ENCODE results near the gene ATP11C.
A peak's percentile ranks its signal among the peaks of the same experiment; 100 is the strongest.

ATP11C gene

GRCh38 chrX:139802048-139802447, 130.8 kb downstream of the ATP11C start:
- no peak for DNase-seq

DNA sequence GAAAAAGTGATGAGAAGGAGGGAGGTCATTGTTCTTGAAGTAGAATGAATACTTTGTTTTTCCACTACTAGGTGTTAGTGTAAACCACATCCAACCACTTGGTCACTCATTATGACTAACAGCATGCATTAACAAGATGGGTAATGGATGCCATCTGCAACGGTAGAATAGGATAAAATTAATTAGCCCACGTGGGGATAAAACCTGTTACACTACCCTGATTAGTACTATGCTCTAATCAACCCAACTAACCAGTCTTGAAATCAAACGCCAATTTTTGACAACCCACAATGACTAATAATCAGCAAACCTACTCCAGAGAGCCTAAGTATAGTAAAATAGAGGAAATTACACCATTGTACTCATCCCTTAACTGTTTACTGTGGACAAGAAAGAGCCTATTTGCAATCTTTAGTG, 131.4 kb downstream of the ATP11C start:
- DNase-seq = no peak

- no peak for DNase-seq
Measured at GRCh38 chrX:139798701-139799100, 134.2 kb downstream of the ATP11C start.

DNA sequence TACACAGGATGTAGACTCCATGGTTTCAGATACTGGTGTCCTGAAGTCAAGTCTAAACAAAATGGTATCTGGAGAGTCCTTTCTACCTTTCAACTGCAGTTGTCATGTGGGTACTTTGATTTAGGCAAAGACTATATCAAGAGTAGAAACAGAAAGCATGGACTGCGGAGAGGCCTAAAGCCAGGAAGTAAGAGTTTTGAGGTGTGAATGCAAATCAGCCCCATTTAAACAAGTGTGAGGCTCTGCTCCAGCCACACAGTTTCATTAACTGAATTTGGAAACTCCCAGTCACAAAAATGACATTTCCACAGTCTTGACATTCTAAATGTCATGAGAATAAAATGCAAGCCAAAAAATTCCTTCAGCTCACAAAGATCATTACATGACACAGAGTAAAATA, 137.7 kb downstream of the ATP11C start:
- DNase-seq = no peak

- no peak for DNase-seq
Measured at GRCh38 chrX:139787601-139788000, 145.3 kb downstream of the ATP11C start.

DNA sequence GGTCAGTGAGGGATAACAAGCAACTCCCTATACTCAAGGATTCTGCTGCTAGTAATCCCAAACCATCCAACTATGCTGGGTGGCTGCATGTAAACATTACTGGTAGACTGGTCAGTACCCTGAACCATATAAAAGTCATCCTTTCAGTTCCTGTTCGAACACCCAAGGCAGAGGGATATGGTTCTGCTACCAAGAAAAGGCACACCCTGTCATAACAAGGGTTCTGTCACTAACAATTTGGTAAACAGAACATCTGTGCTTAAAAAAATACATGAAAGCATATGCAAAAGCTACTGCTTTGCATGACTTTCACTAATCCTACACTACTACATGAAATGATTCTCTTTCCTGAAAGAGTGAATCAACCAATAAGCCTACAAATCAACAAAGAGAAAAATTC, 148.0 kb downstream of the ATP11C start:
- DNase-seq = no peak

DNA sequence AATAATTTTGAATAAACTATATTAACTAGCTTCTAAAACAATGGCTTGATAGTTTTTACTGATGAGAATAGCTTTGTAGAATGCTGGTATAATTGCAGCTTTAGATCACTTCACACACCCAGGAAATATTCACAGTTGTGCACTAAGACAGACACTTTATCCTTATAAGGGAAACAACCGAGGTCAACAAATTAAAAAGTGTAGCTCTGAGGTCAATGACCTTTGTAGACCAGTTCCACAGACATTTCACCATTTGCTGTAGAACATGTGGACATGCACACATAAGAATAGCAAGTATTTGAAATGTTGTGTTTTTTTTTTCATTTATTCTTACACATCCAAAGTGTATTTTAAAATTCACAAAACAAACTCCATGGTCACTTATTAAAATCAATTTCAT, 148.9 kb downstream of the ATP11C start:
- no peak for DNase-seq

DNA sequence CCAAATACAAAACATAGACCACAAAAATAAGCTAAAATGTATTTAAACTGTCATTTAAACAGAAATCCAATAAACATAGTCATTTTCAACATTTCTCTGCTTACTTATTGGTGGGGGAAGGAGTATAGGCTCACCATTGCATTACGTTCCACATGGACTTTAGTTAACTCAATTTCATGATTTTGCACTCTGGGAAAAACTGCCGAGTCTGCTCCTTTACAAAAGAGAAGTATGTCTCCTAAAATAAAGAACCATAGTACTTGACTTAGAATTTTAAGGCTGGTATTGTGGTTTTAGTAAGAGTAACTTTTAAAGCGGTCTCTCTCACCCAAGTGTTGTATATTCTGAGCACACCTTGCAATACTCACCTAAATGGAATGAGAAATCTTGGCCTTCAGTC, 149.8 kb downstream of the ATP11C start:
- DNase-seq = no peak

- DNase-seq = no peak
Measured at GRCh38 chrX:139776599-139776998, 156.3 kb downstream of the ATP11C start.

- DNase-seq = no peak
Measured at GRCh38 chrX:139770366-139770765, 162.5 kb downstream of the ATP11C start.

DNA sequence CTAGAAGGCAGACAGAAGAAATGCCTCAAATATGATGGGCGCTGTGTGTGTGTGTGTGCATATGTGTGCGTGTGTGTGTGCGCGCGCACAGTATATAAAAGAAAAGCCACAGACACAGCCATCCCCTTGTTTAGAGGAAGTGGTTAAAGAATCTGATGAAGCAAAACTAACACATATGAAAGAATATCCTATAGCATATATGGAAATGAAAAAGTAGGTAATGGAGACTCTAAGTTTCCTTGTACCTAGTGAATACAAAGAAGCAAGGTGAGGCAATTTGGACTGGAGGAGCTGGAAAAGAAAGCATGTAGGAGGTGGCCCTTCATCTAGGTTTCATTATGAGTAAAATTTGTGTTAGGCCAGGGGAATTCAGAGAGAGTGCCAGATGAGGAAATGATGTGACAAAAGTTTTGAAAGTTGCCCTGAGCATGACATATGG, 166.3 kb downstream of the ATP11C start:
- DNase-seq = no peak

GRCh38 chrX:139762400-139763183, 170.3 kb downstream of the ATP11C start:
- DNase-seq = peak; percentile 23

DNA sequence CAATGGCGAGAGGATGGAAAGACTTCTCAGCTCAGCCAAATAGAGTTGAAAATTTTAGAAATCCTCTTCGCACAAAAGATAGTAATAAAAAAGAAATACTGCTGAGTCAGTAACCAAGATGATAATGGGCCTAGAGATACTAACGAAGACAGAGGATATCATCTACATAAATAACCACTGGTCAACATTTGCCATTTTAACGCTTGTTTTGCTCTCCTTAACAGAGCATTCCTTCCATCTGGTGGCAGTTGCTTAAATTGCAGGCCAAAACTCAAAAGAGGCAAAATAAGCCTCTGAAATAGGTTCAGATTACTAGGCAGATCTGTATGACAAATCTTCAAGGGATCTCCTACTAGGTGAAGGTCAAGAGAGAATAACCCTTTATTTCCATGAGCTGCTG, 173.2 kb downstream of the ATP11C start:
- DNase-seq = no peak

DNA sequence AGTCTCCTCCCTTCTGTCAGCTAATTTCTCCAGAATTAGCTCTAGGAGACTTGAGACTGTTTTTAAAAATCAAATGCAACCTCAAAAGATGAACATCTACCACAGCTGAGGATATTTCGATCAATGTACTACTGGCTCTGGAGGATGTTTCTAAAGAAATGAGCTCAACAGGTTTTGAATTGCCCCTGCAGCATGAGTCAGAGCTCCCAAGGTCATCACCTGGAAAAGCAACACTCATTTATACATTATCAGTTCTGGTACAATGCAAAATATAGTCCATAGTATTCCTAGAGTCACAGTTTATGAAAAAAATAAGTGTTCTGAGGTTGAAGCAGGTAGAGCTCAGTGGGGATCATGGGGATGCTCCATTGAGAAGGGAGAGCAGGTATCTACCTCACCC, 174.0 kb downstream of the ATP11C start:
- no peak for DNase-seq

- no peak for DNase-seq
Measured at GRCh38 chrX:139758250-139758649, 174.6 kb downstream of the ATP11C start.

GRCh38 chrX:139751053-139751452, 181.8 kb downstream of the ATP11C start:
- DNase-seq = no peak

DNA sequence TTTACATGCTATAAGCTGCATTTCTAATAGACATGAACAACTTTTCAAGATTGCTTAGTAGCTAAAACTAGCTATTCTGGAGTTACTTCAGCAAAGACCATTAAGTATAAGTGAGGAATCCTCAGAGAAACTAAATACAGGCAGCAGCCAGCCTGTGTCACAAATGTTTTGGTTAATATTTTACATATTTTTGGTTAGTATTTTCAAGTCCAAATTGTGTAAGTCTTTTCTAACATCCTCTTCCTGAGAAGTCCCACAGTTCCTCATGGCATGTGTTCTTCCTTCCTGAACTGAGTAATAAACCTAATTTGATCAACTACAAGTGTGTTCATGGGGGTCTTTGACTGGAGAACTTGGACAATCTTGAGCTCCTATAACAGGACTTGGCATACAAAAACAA, 182.5 kb downstream of the ATP11C start:
- peak; percentile 43 for DNase-seq

DNA sequence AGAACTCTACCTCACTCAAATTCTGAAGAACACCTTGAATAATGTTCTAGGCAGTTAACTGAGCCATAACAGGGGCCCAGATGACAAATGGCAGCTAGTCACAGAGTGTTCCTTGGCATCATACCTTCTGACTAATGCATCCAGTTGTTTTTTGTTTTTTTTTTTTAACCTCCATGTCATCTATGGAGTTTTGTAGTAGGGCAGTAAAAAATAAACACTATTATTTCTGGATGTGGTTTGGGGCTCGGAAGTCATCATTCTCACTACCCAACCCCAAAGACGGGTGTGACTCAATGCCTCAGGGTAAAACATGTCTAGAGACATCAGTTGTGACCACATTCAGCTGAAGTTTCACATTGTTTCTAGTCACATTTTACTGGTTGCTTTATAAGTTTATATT, 193.7 kb downstream of the ATP11C start:
- peak; percentile 47 for DNase-seq

DNA sequence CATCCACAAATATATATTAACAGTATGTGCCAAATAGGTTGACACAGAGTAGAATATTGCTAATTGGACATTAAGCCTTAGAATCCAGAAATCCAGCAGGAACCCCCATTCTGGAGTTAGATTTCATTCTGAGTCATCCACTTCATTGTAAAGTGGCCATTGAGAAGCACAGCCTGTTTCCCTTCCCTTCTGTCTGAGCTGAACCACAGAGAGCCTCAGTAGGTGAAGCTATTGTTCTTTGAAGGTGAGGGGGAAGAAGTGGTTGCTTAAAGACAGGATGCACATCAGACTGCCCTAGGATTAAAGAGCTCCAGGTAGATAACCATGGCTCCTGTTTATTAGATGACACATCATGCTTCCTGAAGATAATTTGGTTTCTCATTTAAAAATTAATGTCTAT, 194.3 kb downstream of the ATP11C start:
- DNase-seq = no peak

GRCh38 chrX:139736151-139736550, 196.7 kb downstream of the ATP11C start:
- DNase-seq = peak; percentile 47

DNA sequence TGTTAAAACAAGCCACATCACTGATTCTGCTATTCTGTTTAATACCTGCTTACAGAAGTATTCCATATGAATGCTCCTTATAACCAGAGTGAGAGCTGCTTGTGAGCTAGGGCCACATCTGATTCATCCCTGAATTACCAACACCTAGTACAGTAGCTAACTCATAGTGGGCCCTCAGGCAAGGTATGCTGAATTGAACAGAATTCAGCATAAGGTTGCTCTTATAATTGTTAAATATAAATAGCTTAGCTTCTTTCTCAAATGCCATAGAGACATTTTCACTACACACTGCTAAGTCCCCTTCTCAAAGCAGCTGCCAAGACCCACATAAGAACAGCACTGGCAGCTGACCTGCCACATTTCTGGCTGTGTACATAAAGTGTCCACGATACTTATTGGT, 197.9 kb downstream of the ATP11C start:
- DNase-seq = no peak

GRCh38 chrX:139725720-139726119, 207.1 kb downstream of the ATP11C start:
- DNase-seq = no peak

DNA sequence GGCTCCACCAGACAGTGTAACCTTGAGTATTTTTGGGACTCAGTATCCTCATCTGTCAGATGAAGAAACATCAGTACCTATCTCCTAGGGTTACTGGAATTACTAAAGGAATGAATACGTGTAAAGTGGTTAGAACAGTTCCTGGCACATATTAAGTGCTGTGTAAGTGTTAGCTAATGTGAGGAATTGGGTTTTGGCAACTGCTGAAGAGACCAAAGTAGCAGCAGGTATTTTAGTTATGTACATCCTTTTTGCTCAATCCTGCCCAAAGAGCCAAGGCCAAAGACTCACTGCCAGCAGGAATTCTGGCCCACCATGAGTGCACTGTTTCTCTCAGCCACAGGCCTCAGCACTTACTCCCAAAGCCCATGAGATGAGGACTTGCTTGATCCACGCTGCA, 208.2 kb downstream of the ATP11C start:
- no peak for DNase-seq

DNA sequence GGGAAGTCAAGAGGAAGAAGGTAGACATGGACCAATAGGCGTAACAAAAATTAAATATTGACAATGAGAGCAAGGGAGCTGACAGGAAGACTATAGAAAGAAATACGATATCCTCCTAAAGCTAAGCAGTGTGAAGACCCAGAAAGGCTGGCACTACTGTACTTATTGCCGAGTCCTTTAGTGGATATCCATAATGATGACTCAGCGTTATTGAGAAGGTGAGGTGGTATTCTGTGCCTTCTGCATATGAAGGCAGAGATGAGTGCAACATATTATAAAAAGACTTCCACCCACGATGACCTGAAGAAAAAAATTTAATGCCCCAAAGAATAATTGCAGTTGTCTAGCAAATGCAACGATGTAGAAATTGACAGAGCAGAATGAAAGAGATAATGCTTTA, 211.9 kb downstream of the ATP11C start:
- no peak for DNase-seq

DNA sequence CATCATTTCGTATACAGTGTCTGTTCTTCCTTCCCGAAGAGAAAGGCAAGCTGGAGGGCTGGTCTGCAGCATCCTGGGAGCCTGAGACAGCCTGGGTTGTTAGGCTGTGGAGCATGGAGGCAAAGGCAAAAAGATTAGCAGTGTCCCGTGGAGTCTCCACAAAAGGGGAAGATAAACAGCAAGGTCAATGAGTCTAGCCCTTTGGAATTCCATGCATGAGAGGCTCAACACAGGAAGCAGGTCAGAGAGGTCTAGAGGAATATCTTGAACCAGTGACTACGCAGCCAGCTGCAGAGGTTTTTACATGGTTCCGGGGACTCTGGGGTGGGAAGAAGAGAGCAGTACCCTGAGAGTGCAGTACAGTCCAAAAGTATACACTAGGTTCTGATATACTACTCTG, 212.7 kb downstream of the ATP11C start:
- peak; percentile 71 for DNase-seq

All from fibroblast of skin of scalp (primary cell).